ENCODE results near the gene FIG4. TPM values are rescaled to one million over a fixed set of nuclear protein-coding genes. Genes with fewer than 3 reads are reported as not detected.
"Not testable (repeated sequence)": the region's sequence is repeated elsewhere in the genome, so short reads cannot be mapped to it uniquely, and the experiment has no call there.

FIG4 gene
- total RNA-seq, 6 donors from 2014 or later, result 10.4 to 30.8 (median 27.5) TPM

- 85 to 88% methylated on average over 8 of the region's 8 CpGs for WGBS, 2 donors
These were observed 163.6 kb downstream of the FIG4 start for GRCh38 chr6:109854541-109855308.

DNA sequence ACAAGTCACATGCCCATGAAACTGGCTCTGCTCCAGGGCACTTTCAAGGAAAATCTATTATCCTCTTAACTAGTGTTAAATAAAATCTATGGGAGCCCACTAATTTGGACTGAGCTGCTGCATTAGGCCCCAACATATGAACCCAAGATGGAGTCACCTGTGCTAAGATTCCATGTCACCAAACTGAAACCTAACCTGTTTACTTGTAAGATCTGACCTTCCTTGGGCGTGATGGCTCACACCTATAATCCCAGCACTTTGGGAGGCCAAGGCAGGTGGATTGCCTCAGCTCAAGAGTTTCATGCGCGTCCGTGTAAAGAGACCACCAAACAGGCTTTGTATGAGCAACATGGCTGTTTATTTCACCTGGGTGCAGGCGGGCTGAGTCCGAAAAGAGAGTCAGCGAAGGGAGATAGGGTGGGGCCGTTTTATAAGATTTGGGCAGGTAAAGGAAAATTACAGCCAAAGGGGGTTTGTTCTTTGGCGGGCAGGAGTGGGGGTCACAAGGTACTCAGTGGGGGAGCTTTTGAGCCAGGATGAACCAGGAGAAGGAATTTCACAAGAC lies 164.5 kb downstream of the FIG4 start:
- H3K27ac ChIP-seq; H3K4me3 ChIP-seq; H3K9me3 ChIP-seq; H3K4me1 ChIP-seq; DNase-seq; ATAC-seq (ENCODE audit: low FRiP score in 2 of 2); H3K36me3 ChIP-seq; H3K27me3 ChIP-seq: not testable (repeated sequence)
- WGBS, 2 donors, result 95 to 96% methylated on average over 9 of the region's 9 CpGs

More at GRCh38 chr6:109854541-109855308, 163.6 kb downstream of the FIG4 start:
- TF ChIP-seq POLR2A (IDR thresholded peaks at IDR 0.05), result no peak
- no peaks in the 10 kb centered on the region for H3K9me3 ChIP-seq
- DNase-seq, result no peak
- H3K4me3 ChIP-seq, result no peak overlapping the region
- H3K27ac ChIP-seq, result no peak overlapping the region
- no peaks in the 10 kb centered on the region for H3K27me3 ChIP-seq
- no peaks in the 10 kb centered on the region for H3K36me3 ChIP-seq
- ATAC-seq (ENCODE audit: low FRiP score in 2 of 2), result no peak
- H3K4me1 ChIP-seq, result no peaks in the 10 kb centered on the region

- H3K27ac ChIP-seq, result no peak overlapping the region
- no peak overlapping the region for H3K4me3 ChIP-seq
- H3K36me3 ChIP-seq, result no peaks in the 10 kb centered on the region
- no peaks in the 10 kb centered on the region for H3K4me1 ChIP-seq
- no peaks in the 10 kb centered on the region for H3K9me3 ChIP-seq
- no peak for ATAC-seq (ENCODE audit: low FRiP score in 2 of 2)
- no peak for DNase-seq
- TF ChIP-seq EP300 (IDR thresholded peaks at IDR 0.05) (no peak), CTCF (IDR thresholded peaks at IDR 0.05) (no peak), POLR2AphosphoS5 (IDR thresholded peaks at IDR 0.05) (no peak), POLR2A (IDR thresholded peaks at IDR 0.05) (no peak)
- H3K27me3 ChIP-seq, result no peaks in the 10 kb centered on the region
These were observed 170.8 kb downstream of the FIG4 start for GRCh38 chr6:109861946-109862345.

DNA sequence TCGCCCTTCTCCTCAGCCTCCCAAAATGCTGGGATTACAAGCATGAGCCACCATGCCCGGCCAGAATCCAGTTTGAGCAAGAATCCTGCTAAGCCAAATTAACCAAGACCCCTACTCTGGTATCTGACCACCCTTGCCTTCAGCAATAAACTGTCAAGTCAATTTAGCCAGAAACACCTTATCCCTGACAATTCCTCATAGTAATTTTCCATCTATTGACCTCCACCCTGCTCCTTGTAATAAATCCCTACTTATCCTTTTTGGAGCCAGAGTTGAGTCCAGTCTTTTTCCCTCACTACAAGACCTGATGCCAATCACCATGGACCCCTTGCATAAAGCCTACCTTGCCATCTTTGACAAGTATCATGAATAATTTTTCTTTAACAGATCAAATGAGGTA lies 173.0 kb downstream of the FIG4 start:
- DNase-seq (no peak), ATAC-seq (ENCODE audit: low FRiP score in 2 of 2) (no peak)
- TF ChIP-seq CTCF (IDR thresholded peaks at IDR 0.05), result no peak
- TF ChIP-seq POLR2AphosphoS5 (IDR thresholded peaks at IDR 0.05), result no peak
- no peak for TF ChIP-seq POLR2A (IDR thresholded peaks at IDR 0.05)
- TF ChIP-seq EP300 (IDR thresholded peaks at IDR 0.05), result no peak
- Histone ChIP-seq H3K27me3 (no peaks in the 10 kb centered on the region), H3K4me1 (no peaks in the 10 kb centered on the region), H3K9me3 (no peaks in the 10 kb centered on the region), H3K27ac (no peak overlapping the region), H3K4me3 (no peak overlapping the region), H3K36me3 (no peaks in the 10 kb centered on the region)
- 89 to 93% methylated on average over 2 of the region's 2 CpGs for WGBS, 2 donors

DNA sequence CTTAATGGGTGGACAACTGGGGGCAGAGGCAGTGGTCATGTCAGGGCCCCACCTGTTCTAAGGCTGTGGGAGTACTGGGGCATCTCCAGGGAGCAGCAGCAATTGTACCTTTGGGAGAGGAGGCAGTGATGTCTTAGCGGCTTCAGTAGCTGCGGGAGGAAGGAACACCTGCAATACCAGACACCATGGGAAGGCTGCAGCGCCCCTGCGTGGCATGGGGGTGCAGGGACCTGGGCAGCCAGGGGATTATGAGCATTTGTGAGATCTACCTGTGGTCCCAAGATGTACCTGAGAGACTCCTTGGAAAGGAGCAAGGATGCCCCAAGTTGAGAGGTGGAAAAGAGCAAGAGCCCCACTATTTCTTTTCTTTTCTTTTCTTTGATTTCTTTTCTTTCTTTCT lies 174.9 kb downstream of the FIG4 start:
- ATAC-seq (ENCODE audit: low FRiP score in 2 of 2) (no peak), DNase-seq (peak in 1 of 2 donors; percentile 24)
- Histone ChIP-seq H3K9me3 (no peaks in the 10 kb centered on the region), H3K27me3 (no peaks in the 10 kb centered on the region), H3K4me3 (no peak overlapping the region), H3K27ac (no peak overlapping the region), H3K36me3 (no peaks in the 10 kb centered on the region), H3K4me1 (no peaks in the 10 kb centered on the region)
- TF ChIP-seq POLR2AphosphoS5 (IDR thresholded peaks at IDR 0.05) (no peak), POLR2A (IDR thresholded peaks at IDR 0.05) (no peak), CTCF (IDR thresholded peaks at IDR 0.05) (no peak), EP300 (IDR thresholded peaks at IDR 0.05) (no peak)
- WGBS, 2 donors, result 79 to 92% methylated on average over 2 to 4 of the region's 4 CpGs
